ENCODE measurements around the gene UPK1A. TPM values are rescaled to one million over a fixed set of nuclear protein-coding genes. Genes with fewer than 3 reads are reported as not detected.
A peak's percentile ranks its signal among the peaks of the same experiment; 100 is the strongest.

UPK1A gene
- total RNA-seq, 1 donor from 2014 or later: not detected

DNA sequence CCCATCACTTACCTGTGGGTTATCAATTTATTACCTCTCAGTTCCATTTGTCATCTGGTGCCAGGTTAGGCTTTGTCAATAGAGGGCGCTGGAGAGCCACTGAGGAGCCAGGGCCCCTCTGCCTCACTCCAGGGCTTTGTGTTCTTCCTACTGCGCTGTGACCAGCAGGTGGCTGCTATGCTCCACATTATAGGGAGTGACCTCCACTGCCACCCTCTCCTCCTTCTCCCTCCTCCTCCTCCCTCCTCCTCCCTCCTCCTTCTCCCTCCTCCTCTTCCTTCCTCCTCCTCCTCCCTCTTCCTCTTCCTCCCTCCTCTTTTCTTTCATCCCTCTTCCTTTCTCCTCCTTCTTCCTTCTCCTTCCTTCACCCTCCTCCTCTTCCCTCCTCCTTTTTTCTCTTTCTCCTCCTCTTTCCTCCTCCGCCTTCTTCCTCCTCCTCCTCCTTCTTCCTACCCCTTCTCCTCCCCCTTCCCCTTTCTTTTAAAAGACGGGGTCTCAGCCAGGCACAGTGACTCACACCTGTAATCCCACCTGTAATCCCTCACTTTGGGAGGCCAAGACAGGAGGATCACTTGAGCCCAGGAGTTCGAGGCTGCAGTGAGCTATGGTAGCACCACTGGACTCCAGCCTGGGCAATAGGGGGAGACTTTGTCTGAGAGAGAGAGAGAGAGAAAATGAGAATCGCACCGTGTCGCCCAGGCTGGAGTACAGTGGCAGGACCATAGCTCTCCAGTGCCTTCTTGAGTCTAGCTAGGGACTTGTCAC is 27.7 kb downstream of the UPK1A start:
- Histone ChIP-seq H3K4me3 (no peak overlapping the region), H3K4me1 (no peaks in the 10 kb centered on the region), H3K27ac (replicated peaks) (peak overlapping the region; percentile 12), H3K9me3 (replicated peaks) (no peaks in the 10 kb centered on the region), H3K36me3 (no peaks in the 10 kb centered on the region), H3K27me3 (ENCODE audit: low read depth) (peaks cover 8% of the 10 kb centered on the region)
- intact Hi-C loops (cut with micrococcal nuclease): no loop called here
- peak; percentile 82 for DNase-seq
- TF ChIP-seq, protein P1, sequence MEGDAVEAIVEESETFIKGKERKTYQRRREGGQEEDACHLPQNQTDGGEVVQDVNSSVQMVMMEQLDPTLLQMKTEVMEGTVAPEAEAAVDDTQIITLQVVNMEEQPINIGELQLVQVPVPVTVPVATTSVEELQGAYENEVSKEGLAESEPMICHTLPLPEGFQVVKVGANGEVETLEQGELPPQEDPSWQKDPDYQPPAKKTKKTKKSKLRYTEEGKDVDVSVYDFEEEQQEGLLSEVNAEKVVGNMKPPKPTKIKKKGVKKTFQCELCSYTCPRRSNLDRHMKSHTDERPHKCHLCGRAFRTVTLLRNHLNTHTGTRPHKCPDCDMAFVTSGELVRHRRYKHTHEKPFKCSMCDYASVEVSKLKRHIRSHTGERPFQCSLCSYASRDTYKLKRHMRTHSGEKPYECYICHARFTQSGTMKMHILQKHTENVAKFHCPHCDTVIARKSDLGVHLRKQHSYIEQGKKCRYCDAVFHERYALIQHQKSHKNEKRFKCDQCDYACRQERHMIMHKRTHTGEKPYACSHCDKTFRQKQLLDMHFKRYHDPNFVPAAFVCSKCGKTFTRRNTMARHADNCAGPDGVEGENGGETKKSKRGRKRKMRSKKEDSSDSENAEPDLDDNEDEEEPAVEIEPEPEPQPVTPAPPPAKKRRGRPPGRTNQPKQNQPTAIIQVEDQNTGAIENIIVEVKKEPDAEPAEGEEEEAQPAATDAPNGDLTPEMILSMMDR (IDR thresholded peaks at IDR 0.05; ENCODE audit: borderline replicate concordance): peak; percentile 98

DNA sequence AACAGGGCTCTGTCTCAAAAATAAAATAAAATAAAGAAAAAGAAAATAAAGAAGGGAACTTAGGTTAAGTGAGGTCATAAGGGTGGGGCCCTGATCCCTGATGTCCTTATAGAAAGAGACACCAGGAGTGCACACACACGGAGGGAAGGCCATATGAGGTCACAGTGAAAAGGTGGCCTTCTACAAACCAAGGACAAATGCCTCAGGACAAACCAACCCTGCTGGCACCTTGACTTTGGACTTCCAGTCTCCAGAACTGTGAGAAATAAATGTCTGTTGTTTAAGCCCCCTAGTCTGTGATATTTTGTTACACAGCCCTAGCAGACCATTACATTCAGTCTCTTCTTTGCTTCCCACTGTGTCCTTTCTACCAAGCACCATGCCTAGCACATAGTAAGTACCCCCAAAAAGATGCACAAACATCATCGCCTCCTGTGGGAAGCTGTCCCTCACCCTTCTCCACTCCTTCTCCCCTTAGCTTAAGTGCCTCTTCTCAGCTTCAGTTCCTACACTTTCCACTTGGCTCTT is 29.6 kb downstream of the UPK1A start:
- Histone ChIP-seq H3K27ac (replicated peaks) (no peak overlapping the region), H3K4me3 (no peak overlapping the region), H3K4me1 (no peaks in the 10 kb centered on the region), H3K36me3 (no peaks in the 10 kb centered on the region), H3K9me3 (replicated peaks) (no peaks in the 10 kb centered on the region), H3K27me3 (ENCODE audit: low read depth) (no peaks in the 10 kb centered on the region)
- DNase-seq: no peak
- intact Hi-C loops (cut with micrococcal nuclease): loop anchor here (2.0 kb wide), 1 partner anchor 21 kb away; no protein-coding TSS in a partner anchor
- TF ChIP-seq, protein P1 (IDR thresholded peaks at IDR 0.05; ENCODE audit: borderline replicate concordance): no peak

DNA sequence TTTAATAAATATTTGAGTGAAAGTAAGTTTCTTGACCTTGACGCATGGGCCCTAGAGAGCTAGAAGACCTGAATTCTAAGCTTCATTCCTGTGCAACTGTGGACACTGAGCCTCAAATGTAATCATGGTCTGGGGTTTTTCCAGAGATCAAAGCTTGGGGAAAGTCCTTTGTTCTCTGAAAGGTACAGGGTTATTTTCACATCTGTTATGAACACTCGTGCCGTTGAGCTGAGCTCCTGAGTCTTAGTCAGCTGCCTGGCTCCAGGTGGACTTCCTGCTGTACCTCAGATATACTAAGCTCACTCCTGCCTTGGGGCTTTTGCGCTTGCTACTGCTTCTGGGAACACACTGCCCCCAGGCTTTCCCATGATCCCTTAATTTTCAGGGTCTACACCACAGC is 30.5 kb downstream of the UPK1A start:
- TF ChIP-seq, protein P1 (IDR thresholded peaks at IDR 0.05; ENCODE audit: borderline replicate concordance): no peak
- no peaks in the 10 kb centered on the region for H3K9me3 ChIP-seq (replicated peaks)
- no peak overlapping the region for H3K27ac ChIP-seq (replicated peaks)
- DNase-seq: no peak
- H3K27me3 ChIP-seq (ENCODE audit: low read depth): no peaks in the 10 kb centered on the region
- no peaks in the 10 kb centered on the region for H3K36me3 ChIP-seq
- peaks cover 2% of the 10 kb centered on the region for H3K4me1 ChIP-seq
- H3K4me3 ChIP-seq: no peak overlapping the region
- intact Hi-C loops (cut with micrococcal nuclease): loop anchor here (2.0 kb wide), 1 partner anchor 20 kb away; no protein-coding TSS in a partner anchor

DNA sequence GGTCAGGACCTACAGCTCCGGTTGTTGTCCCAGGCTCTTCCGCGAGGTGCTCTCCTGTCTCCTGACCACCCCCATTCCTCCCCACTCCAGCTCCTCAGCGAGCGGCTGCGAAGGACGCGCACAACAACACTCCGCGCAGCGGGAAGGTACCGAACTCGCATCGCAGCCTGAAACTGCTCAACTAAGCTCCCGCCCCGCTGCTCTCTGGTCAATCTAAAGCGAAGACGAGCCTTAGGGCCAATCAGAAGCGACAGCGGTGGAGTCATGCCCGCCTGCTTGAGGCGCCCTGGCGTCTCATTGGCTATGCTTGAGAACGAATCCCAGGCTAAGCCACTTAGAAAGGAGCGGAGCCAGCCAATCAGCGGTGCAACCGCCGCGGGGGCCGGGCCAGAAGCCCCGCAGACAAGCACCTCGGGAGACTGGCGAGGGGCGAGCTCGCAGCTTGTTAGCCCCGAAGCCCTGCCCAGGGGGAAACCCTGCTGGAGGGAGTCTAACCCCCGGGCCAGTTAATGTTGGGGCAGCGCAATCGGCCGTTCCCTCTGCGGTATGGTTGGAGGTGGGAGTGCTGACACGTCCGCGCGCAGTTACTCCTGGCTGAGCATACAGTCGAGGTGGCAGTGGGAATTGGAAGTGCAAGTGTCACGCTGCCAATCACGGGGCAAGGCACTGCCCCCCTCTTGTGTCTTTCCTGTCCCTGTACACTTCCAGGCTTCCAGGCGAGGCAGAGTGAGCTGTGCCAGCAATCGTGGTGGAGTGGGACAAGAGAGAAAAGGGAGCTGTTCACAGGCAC is 36.1 kb downstream of the UPK1A start:
- H3K9me3 ChIP-seq (replicated peaks): no peaks in the 10 kb centered on the region
- intact Hi-C loops (cut with micrococcal nuclease): no loop called here
- DNase-seq: peak; percentile 95
- peak overlapping the region; percentile 72 for H3K4me3 ChIP-seq
- peaks cover 25% of the 10 kb centered on the region for H3K27me3 ChIP-seq (ENCODE audit: low read depth)
- peak overlapping the region; percentile 78 for H3K27ac ChIP-seq (replicated peaks)
- H3K4me1 ChIP-seq: peaks cover 16% of the 10 kb centered on the region
- TF ChIP-seq, protein P1 (IDR thresholded peaks at IDR 0.05; ENCODE audit: borderline replicate concordance): no peak
- H3K36me3 ChIP-seq: no peaks in the 10 kb centered on the region

DNA sequence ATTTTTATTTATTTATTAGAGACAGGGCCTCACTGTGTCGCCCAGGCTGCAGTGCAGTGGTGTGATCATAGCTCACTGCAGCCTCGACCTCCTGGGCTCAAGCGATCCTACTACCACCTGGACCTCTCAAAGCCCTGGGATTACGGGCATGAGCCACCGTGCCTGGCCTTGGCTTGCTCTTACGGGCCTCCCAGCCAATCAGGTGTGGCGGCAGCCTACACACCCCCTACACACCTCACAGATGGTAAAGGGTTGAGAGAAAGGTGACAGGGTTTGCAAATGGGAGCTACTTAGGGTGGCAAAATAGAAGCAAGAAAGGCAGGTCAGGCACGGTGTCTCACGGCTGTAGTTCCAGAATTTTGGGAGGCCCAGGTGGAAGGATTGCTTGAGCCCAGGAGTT is 37.0 kb downstream of the UPK1A start:
- Histone ChIP-seq H3K4me1 (peaks cover 16% of the 10 kb centered on the region), H3K4me3 (peak overlapping the region; percentile 72), H3K36me3 (no peaks in the 10 kb centered on the region), H3K27ac (replicated peaks) (no peak overlapping the region), H3K27me3 (ENCODE audit: low read depth) (peaks cover 26% of the 10 kb centered on the region), H3K9me3 (replicated peaks) (no peaks in the 10 kb centered on the region)
- DNase-seq: no peak
- intact Hi-C loops (cut with micrococcal nuclease): no loop called here
- TF ChIP-seq, protein P1 (IDR thresholded peaks at IDR 0.05; ENCODE audit: borderline replicate concordance): no peak
